ENCODE results near the gene IRF2. TPM values are rescaled to one million over a fixed set of nuclear protein-coding genes. Genes with fewer than 3 reads are reported as not detected.
"Not testable (repeated sequence)": the region's sequence is repeated elsewhere in the genome, so short reads cannot be mapped to it uniquely, and the experiment has no call there.

IRF2 gene
- polyA plus RNA-seq, 2 of the 4 experiments (the other 2 are of a cell fraction) = 11.0 to 23.5 TPM

- Histone ChIP-seq H3K4me2 (no peak overlapping the region; the same call in 2 of the 3 replicates), H3K9me3 (no peaks in the 10 kb centered on the region), H3K4me3 (no peak overlapping the region), H3K4me1 (peaks cover 21% of the 10 kb centered on the region), H3K27ac (peak overlapping the region in 1 of 2 experiments; percentile 46; a peak in 2 of 6 replicates)
- WGBS (ENCODE audit: missing lambda C conversion rate) = 88% methylated on average over 12 of the region's 12 CpGs
- POLR2A ChIA-PET = no interaction called here
- DNase-seq (ENCODE audit: low read depth in 1 of 2, low spot score in 1 of 2) (no peak), ATAC-seq (no peak), FAIRE-seq (no peak)
- TF ChIP-seq RCOR1 (IDR thresholded peaks at IDR 0.05; ENCODE audit: low read depth, low read length) (no peak), HOXA7 (CRISPR knock-in tag; IDR thresholded peaks at IDR 0.05) (no peak), MAFK (IDR thresholded peaks at IDR 0.05; ENCODE audit: partially characterized antibody) (no peak), POLR2AphosphoS2 (conservative IDR thresholded peaks at IDR 0.05; ENCODE audit: low read length) (no peak), CBX8 (IDR thresholded peaks at IDR 0.05) (no peak), JUN (IDR thresholded peaks at IDR 0.05) (no peak), TP53 (CRISPR knock-in tag; IDR thresholded peaks at IDR 0.05) (no peak), CHD4 (IDR thresholded peaks at IDR 0.05; ENCODE audit: borderline replicate concordance) (no peak), ZNF302 (CRISPR knock-in tag; IDR thresholded peaks at IDR 0.05) (no peak), ZC3H11A (IDR thresholded peaks at IDR 0.05) (no peak)
- CTCF ChIA-PET = no interaction called here
These were observed 92.0 kb downstream of the IRF2 start for GRCh38 chr4:184382189-184382846.

GRCh38 chr4:184380707-184381106 is 93.6 kb downstream of the IRF2 start:
- ChIA-PET CTCF (no interaction called here), POLR2A (interaction anchor here (0.8 to 1.4 kb wide), 2 partner anchors 94 to 157 kb away, joined by 3 read pairs; partner anchors contain the start of gene IRF2)
- no peak for DNase-seq (ENCODE audit: low read depth in 1 of 2, low spot score in 1 of 2)
- 70% methylated on average over 4 of the region's 4 CpGs for WGBS (ENCODE audit: missing lambda C conversion rate)
- Histone ChIP-seq H3K27ac (no peak overlapping the region), H3K9me3 (no peaks in the 10 kb centered on the region), H3K4me2 (no peak overlapping the region), H3K4me3 (no peak overlapping the region), H3K4me1 (peaks cover 21% of the 10 kb centered on the region)
- TF ChIP-seq KDM1A (IDR thresholded peaks at IDR 0.05; ENCODE audit: low read depth) = no peak
- TF ChIP-seq BHLHE40 (IDR thresholded peaks at IDR 0.05; ENCODE audit: low read depth, low read length) = no peak
- no peak for TF ChIP-seq E2F6 (IDR thresholded peaks at IDR 0.05; ENCODE audit: borderline replicate concordance, low read depth)
- no peak for TF ChIP-seq REST (IDR thresholded peaks at IDR 0.05)
- no peak for TF ChIP-seq CBX2 (IDR thresholded peaks at IDR 0.05; ENCODE audit: borderline replicate concordance, low read depth)
- no peak for TF ChIP-seq RARB (CRISPR knock-in tag; IDR thresholded peaks at IDR 0.05)
- TF ChIP-seq RAD21 (conservative IDR thresholded peaks at IDR 0.05 in 1 of 2, IDR thresholded peaks at IDR 0.05 in 1 of 2) = no peak
- no peak for TF ChIP-seq POLR2A (IDR thresholded peaks at IDR 0.05; ENCODE audit: low read length)
- TF ChIP-seq ZNF302 (CRISPR knock-in tag; IDR thresholded peaks at IDR 0.05) = no peak
- no peak for TF ChIP-seq JUNB (IDR thresholded peaks at IDR 0.05)
- TF ChIP-seq ATOH8 (CRISPR knock-in tag; IDR thresholded peaks at IDR 0.05; ENCODE audit: low read depth) = no peak
- no peak for TF ChIP-seq PHF8 (IDR thresholded peaks at IDR 0.05; ENCODE audit: borderline replicate concordance, low read depth)
- no peak for TF ChIP-seq HOXB5 (CRISPR knock-in tag; IDR thresholded peaks at IDR 0.05)
- no peak for TF ChIP-seq NPAS2 (CRISPR knock-in tag; IDR thresholded peaks at IDR 0.05; ENCODE audit: borderline replicate concordance)
- no peak for TF ChIP-seq SMC3 (IDR thresholded peaks at IDR 0.05)
- TF ChIP-seq USF2 (IDR thresholded peaks at IDR 0.05) = no peak
- TF ChIP-seq HOXA7 (CRISPR knock-in tag; IDR thresholded peaks at IDR 0.05) = no peak
- no peak for TF ChIP-seq EHF (CRISPR knock-in tag; IDR thresholded peaks at IDR 0.05)
- ATAC-seq = no peak
- FAIRE-seq = no peak

- H3K4me2 ChIP-seq; H3K27ac ChIP-seq; DNase-seq (ENCODE audit: low read depth in 1 of 2, low spot score in 1 of 2); ATAC-seq; FAIRE-seq; H3K9me3 ChIP-seq; H3K4me3 ChIP-seq: not testable (repeated sequence)
- ChIA-PET POLR2A (interaction anchor here (1.4 kb wide), 1 partner anchor 157 kb away, joined by 3 read pairs; no protein-coding TSS in a partner anchor), CTCF (interaction anchor here (1.3 kb wide), 1 partner anchor 116 kb away, joined by 4 read pairs; no protein-coding TSS in a partner anchor)
- H3K4me1 ChIP-seq = peaks cover 21% of the 10 kb centered on the region
- 84% methylated on average over 5 of the region's 5 CpGs for WGBS (ENCODE audit: missing lambda C conversion rate)
These were observed 94.1 kb downstream of the IRF2 start for GRCh38 chr4:184380214-184380613.
